AG04450 (cell line): ENCODE results near the gene FOLR2. TPM values are rescaled to one million over a fixed set of nuclear protein-coding genes. Genes with fewer than 3 reads are reported as not detected.

ENCODE experiments used
- CTCF ChIA-PET: fragments of 300-600, 350-600 bp; formaldehyde crosslinking; extraction: SDS; loops from one replicate; lab custom pipeline; 2022; ENCODE audit warnings: antibody characterized with exemption, inconsistent platforms; lab: Charles Lee
- POLR2A ChIA-PET: fragments of 350-600 bp; formaldehyde crosslinking; extraction: SDS; loops from one replicate; lab custom pipeline; 2021; ENCODE audit warnings: antibody characterized with exemption, inconsistent platforms; lab: Yijun Ruan, JAX
- DNase-seq: peaks from one replicate; pipeline ENCODE4 v3.0.0-alpha.2; 2011; ENCODE audit warnings: low read depth, low spot score
- H3K27ac ChIP-seq: one replicate; pipeline ENCODE4 v1.5.1; 2012; ENCODE audit warnings: low read depth, low read length, control low read depth
- H3K27me3 ChIP-seq: one replicate; pipeline ENCODE4 v1.6.0; 2012; ENCODE audit warnings: low read length; ENCODE audit not compliant: control insufficient read depth, insufficient read depth
- H3K4me3 ChIP-seq: 2 replicates; pipeline ENCODE4 v1.5.1; 2011; ENCODE audit warnings: mild to moderate bottlenecking, low read depth, low read length, control low read depth
- H3K9me3 ChIP-seq: 2 replicates; pipeline ENCODE4 v1.5.1; 2012; ENCODE audit warnings: low read length; ENCODE audit not compliant: control insufficient read depth, insufficient read depth
- CTCF ChIP-seq: IDR thresholded peaks from 2 replicates; pipeline ENCODE4 v1.5.1; 2011; ENCODE audit warnings: low read depth, low read length, control low read depth, inconsistent platforms
- polyA plus RNA-seq: library from polyadenylated mRNA; depleted of rRNA; stranded (reverse); fragments of >200 nt; gene quantifications from 2 replicates; pipeline ENCODE4 v1.2.3, GENCODE V29; 2011

FOLR2 gene
- polyA plus RNA-seq, 1 experiment, result not detected

GRCh38 chr11:72221386-72222075, 4.9 kb downstream of the FOLR2 start:
- Histone ChIP-seq H3K27me3 (peaks cover 18% of the 10 kb centered on the region), H3K27ac (no peak overlapping the region), H3K9me3 (no peaks in the 10 kb centered on the region), H3K4me3 (no peak overlapping the region)
- DNase-seq, result no peak
- ChIA-PET CTCF (interaction anchor here (0.7 kb wide), 1 partner anchor 38 kb away, joined by 5 read pairs; no protein-coding TSS in a partner anchor), POLR2A (no interaction called here)
- no peak for TF ChIP-seq CTCF

GRCh38 chr11:72222106-72222891, 5.7 kb downstream of the FOLR2 start:
- peak overlapping the region; percentile 21 for H3K27ac ChIP-seq
- CTCF ChIA-PET, result interaction anchor here (0.6 to 1.7 kb wide), 8 partner anchors 12 to 235 kb away, joined by 3 to 10 read pairs (median 6); no protein-coding TSS in a partner anchor
- POLR2A ChIA-PET, result interaction anchor here (0.6 to 2.3 kb wide), 2 partner anchors 109 to 224 kb away, joined by 4 to 10 read pairs; partner anchors contain the start of gene ANAPC15
- DNase-seq, result no peak
- peak overlapping the region; percentile 83 for H3K4me3 ChIP-seq
- TF ChIP-seq CTCF, result no peak
- H3K27me3 ChIP-seq, result peaks cover 14% of the 10 kb centered on the region
- H3K9me3 ChIP-seq, result no peaks in the 10 kb centered on the region

- CTCF ChIA-PET, result interaction anchor here (0.6 to 1.7 kb wide), 16 partner anchors 9 to 247 kb away, joined by 3 to 10 read pairs (median 4); no protein-coding TSS in a partner anchor
- peak; percentile 32; the same call in 1 of the 2 replicates for TF ChIP-seq CTCF
- Histone ChIP-seq H3K27me3 (peaks cover 7% of the 10 kb centered on the region), H3K27ac (peak overlapping the region; percentile 65), H3K4me3 (peak overlapping the region; percentile 83), H3K9me3 (no peaks in the 10 kb centered on the region)
- DNase-seq, result peak; percentile 76
- POLR2A ChIA-PET, result interaction anchor here (0.6 to 2.3 kb wide), 7 partner anchors 12 to 223 kb away, joined by 3 to 10 read pairs (median 4); partner anchors contain the start of gene ANAPC15
Measured at GRCh38 chr11:72222907-72223614, 6.5 kb downstream of the FOLR2 start.

- peak overlapping the region; percentile 73 for H3K27ac ChIP-seq
- H3K9me3 ChIP-seq, result no peaks in the 10 kb centered on the region; the same call in 1 of the 2 replicates
- TF ChIP-seq CTCF, result no peak
- CTCF ChIA-PET, result interaction anchor here (0.6 to 1.7 kb wide), 15 partner anchors 10 to 248 kb away, joined by 3 to 10 read pairs (median 3); no protein-coding TSS in a partner anchor
- DNase-seq, result no peak
- peak overlapping the region; percentile 83 for H3K4me3 ChIP-seq
- no peaks in the 10 kb centered on the region for H3K27me3 ChIP-seq
- POLR2A ChIA-PET, result interaction anchor here (0.6 to 2.3 kb wide), 7 partner anchors 11 to 113 kb away, joined by 3 to 10 read pairs (median 4); partner anchors contain the start of gene ANAPC15
Measured at GRCh38 chr11:72223615-72224563, 7.3 kb downstream of the FOLR2 start.
